Tibial artery (tissue), 4 donors: ENCODE data around the gene LRSAM1.
A peak's percentile ranks its signal among the peaks of the same experiment; 100 is the strongest.

Experiments used
- DNase-seq, 2 donors: peaks; one replicate each; pipeline ENCODE4 v3.0.0-alpha.2; 2019
- H3K27ac ChIP-seq, 2 donors: fragments of 200-600 bp; sonication (generic) in 1 of 2; 1 replicate in 1 of 2; 2 replicates in 1 of 2; pipeline ENCODE4 v1.5.1; 2018 to 2019; ENCODE audit warnings: mild to moderate bottlenecking in 1 of 2
- H3K27me3 ChIP-seq, 2 donors: fragments of 200-600 bp; sonication (generic) in 1 of 2; one replicate each; pipeline versions ENCODE4 v1.5.1 to v1.6.0; 2016 to 2019
- H3K36me3 ChIP-seq, 3 donors: fragments of 200-600 bp; sonication (generic) in 2 of 3; one replicate each; pipeline ENCODE4 v1.5.1; 2016 to 2019; ENCODE audit warnings: mild to moderate bottlenecking in 2 of 3
- H3K4me1 ChIP-seq, 4 donors: fragments of 200-600 bp; sonication (generic) in 2 of 4; 1 replicate in 3 of 4; 2 replicates in 1 of 4; pipeline ENCODE4 v1.5.1; 2016 to 2019
- H3K4me3 ChIP-seq, 2 donors: fragments of 200-600 bp; sonication (generic) in 1 of 2; 1 replicate in 1 of 2; 2 replicates in 1 of 2; pipeline ENCODE4 v1.5.1; 2018 to 2019; ENCODE audit warnings: mild to moderate bottlenecking in 2 of 2
- H3K9me3 ChIP-seq, 3 donors: fragments of 200-600 bp; sonication (generic) in 1 of 3; one replicate each; pipeline ENCODE4 v1.5.1; 2016 to 2019
- CTCF ChIP-seq, 2 experiments: fragments of 200-600 bp in 1 of 2; fragments of 450-650 bp in 1 of 2; IDR thresholded peaks; one replicate each; pipeline ENCODE4 v1.5.1; 2017 to 2019; ENCODE audit warnings: antibody characterized with exemption in 2 of 2, mild to moderate bottlenecking in 1 of 2, moderate library complexity in 1 of 2
- intact Hi-C: fragments of 100-400 bp; cut with DNase I; formaldehyde crosslinking; loops from one replicate; pipeline ENCODE4 v1.15.0; 2023; ENCODE audit warnings: low total_unique reads

The LRSAM1 gene

GRCh38 chr9:127489471-127490115, 38.3 kb downstream of the LRSAM1 start:
- Histone ChIP-seq H3K4me3 (no peak overlapping the region), H3K27me3 (no peaks in the 10 kb centered on the region), H3K9me3 (no peaks in the 10 kb centered on the region), H3K4me1 (peaks cover 0 to 4% (median under 1%) of the 10 kb centered on the region in 4 donors), H3K36me3 (peaks cover 37 to 97% (median 86%) of the 10 kb centered on the region in 3 donors), H3K27ac (no peak overlapping the region)
- DNase-seq: no peak
- intact Hi-C loops: no loop called here
- no peak for TF ChIP-seq CTCF (IDR thresholded peaks at IDR 0.05)

DNA sequence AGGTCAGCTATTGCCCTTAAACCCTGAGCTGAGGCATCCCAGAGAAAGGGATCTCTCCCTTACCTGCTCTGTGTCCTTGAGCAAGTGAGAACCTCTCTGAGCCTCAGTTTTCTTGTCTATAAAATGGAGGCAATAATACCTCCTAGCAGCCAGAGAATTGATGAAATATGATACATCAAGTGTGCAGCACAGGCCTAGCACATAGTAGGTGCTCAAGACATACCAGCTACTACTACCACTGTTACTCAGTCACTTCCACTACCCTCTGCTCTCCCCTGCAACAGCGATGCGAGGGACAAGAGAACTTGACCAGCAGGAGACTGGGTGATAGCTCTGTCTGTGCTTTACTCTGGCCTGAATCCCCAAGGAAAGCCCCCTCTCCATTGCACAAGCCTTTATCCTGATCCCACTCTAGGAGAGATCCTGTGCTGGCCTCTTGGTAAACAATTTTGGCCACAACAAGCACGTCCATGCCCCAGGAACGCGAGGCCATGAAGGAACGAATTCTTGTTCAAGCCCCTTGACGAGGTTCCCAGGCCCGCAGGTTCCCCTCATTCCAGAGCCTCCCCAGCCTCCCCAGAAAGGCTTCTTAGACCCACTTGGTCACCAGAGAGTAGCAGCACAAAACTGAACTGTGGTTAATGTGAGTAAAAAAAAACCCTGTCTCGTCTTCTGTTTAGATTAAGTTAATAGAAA, 39.4 kb downstream of the LRSAM1 start:
- peaks cover 32 to 89% (median 78%) of the 10 kb centered on the region in 3 donors for H3K36me3 ChIP-seq
- intact Hi-C loops: no loop called here
- H3K4me3 ChIP-seq: no peak overlapping the region
- H3K9me3 ChIP-seq: no peaks in the 10 kb centered on the region
- TF ChIP-seq CTCF (IDR thresholded peaks at IDR 0.05): no peak
- H3K4me1 ChIP-seq: peaks cover 0 to 15% (median 7%) of the 10 kb centered on the region in 4 donors
- H3K27me3 ChIP-seq: no peaks in the 10 kb centered on the region
- DNase-seq: no peak
- no peak overlapping the region for H3K27ac ChIP-seq

DNA sequence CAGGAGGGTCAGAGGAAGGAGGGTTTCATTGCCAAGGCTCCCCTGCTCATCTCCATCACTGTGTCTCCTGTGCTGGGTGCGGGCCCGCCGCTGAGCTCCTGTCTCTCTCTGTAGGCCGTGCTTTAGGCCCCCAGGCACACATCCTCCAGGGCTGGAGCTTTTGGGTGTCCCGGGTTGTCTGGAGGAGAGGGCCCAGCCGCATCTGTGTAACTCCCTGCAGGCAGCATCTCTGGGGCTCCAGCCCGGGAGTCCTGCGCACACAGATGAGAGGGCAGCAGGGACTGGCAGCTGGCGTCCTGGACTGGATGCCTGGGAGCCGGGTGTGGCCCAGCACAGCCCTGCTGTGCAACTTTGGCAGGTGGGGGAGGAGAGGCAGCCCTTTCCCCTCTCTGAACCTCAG, 40.2 kb downstream of the LRSAM1 start:
- DNase-seq: no peak
- Histone ChIP-seq H3K4me1 (peaks cover 0 to 20% (median 13%) of the 10 kb centered on the region in 4 donors), H3K27me3 (no peaks in the 10 kb centered on the region), H3K4me3 (no peak overlapping the region), H3K36me3 (peaks cover 27 to 89% (median 70%) of the 10 kb centered on the region in 3 donors), H3K27ac (no peak overlapping the region), H3K9me3 (no peaks in the 10 kb centered on the region)
- no peak for TF ChIP-seq CTCF (IDR thresholded peaks at IDR 0.05)
- intact Hi-C loops: no loop called here

DNA sequence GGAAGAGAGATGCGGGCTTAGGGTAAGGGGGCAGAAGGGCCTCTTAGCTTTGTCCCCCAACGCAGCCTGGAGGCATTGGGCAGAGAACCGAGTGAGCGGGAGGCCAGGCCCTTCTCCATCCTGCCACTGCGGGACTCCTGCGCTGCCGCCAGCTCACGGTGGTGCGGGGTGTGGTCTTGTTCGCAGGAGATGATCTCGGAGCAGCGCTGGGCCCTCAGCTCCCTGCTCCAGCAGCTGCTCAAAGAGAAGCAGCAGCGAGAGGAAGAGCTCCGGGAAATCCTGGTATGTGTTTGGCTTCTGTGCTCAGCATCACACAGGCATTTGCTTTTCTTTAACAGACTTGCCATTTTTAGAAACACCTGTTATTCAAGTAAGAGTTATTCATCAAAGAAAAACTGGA, 41.3 kb downstream of the LRSAM1 start:
- intact Hi-C loops: no loop called here
- Histone ChIP-seq H3K36me3 (peaks cover 31 to 89% (median 70%) of the 10 kb centered on the region in 3 donors), H3K9me3 (no peaks in the 10 kb centered on the region), H3K4me1 (peaks cover 0 to 20% (median 13%) of the 10 kb centered on the region in 4 donors), H3K27ac (no peak overlapping the region), H3K27me3 (no peaks in the 10 kb centered on the region), H3K4me3 (no peak overlapping the region)
- TF ChIP-seq CTCF (IDR thresholded peaks at IDR 0.05): no peak
- no peak for DNase-seq

GRCh38 chr9:127493592-127494303, 42.4 kb downstream of the LRSAM1 start:
- no peaks in the 10 kb centered on the region for H3K9me3 ChIP-seq
- DNase-seq: no peak
- no peak for TF ChIP-seq CTCF (IDR thresholded peaks at IDR 0.05)
- no peak overlapping the region for H3K4me3 ChIP-seq
- no peaks in the 10 kb centered on the region for H3K27me3 ChIP-seq
- H3K36me3 ChIP-seq: peaks cover 29 to 87% (median 70%) of the 10 kb centered on the region in 3 donors
- peak overlapping the region; percentile 71 to 84 for H3K27ac ChIP-seq
- H3K4me1 ChIP-seq: peaks cover 0 to 20% (median 13%) of the 10 kb centered on the region in 4 donors
- intact Hi-C loops: no loop called here
